Caco-2 (cell line): Measurements from ENCODE around the gene ADAP2. TPM values are rescaled to one million over a fixed set of nuclear protein-coding genes. Genes with fewer than 3 reads are reported as not detected.

Experiments used
- BruUV-seq: library from RNA; stranded (reverse); fragments of 400-500 nt; replicated peaks from 2 replicates; lab custom pipeline; 2021; lab: Mats Ljungman, UMichigan
- CTCF ChIA-PET: fragments of 300-600 bp; sonication (Branson Sonifier 250); formaldehyde crosslinking; loops from one replicate; lab custom pipeline; 2022; ENCODE audit warnings: antibody characterized with exemption; lab: Charles Lee
- POLR2A ChIA-PET: fragments of 300-600 bp; sonication (Branson Sonifier 250); formaldehyde crosslinking; loops from one replicate; lab custom pipeline; 2022; ENCODE audit warnings: antibody characterized with exemption; lab: Charles Lee
- DNase-seq, 2 experiments: peaks; one replicate each; pipeline versions ENCODE4 v3.0.0 to v3.0.0-alpha.2; 2020 to 2022
- H3K27me3 ChIP-seq: replicated peaks from 2 replicates; pipeline ENCODE4 v1.6.0; 2011; ENCODE audit warnings: low read length; ENCODE audit not compliant: control insufficient read depth, insufficient read depth
- H3K36me3 ChIP-seq: 2 replicates; pipeline ENCODE4 v1.5.1; 2011; ENCODE audit warnings: low read length; ENCODE audit not compliant: control insufficient read depth, insufficient read depth
- H3K4me1 ChIP-seq: fragments of 250-450 bp; sonication (Bioruptor Pico); 2 replicates; pipeline ENCODE4 v1.5.1; 2020; ENCODE audit warnings: mild to moderate bottlenecking
- H3K4me3 ChIP-seq: 2 replicates; pipeline ENCODE4 v1.5.1; 2011; ENCODE audit warnings: low read depth, mild to moderate bottlenecking, control low read depth, low read length
- H3K9me3 ChIP-seq: fragments of 250-450 bp; sonication (Bioruptor Pico); 2 replicates; pipeline ENCODE4 v1.5.1; 2020; ENCODE audit warnings: mild to moderate bottlenecking, moderate library complexity
- H3K27ac Mint-ChIP-seq: one replicate; pipeline ENCODE4 v1.8.0; 2022; ENCODE audit warnings: mixed read lengths; ENCODE audit not compliant: unreplicated experiment
- H3K27me3 Mint-ChIP-seq: one replicate; pipeline ENCODE4 v1.8.0; 2022; ENCODE audit warnings: mixed read lengths; ENCODE audit not compliant: insufficient read depth, unreplicated experiment
- H3K36me3 Mint-ChIP-seq: one replicate; pipeline ENCODE4 v1.8.0; 2022; ENCODE audit warnings: mild to moderate bottlenecking, mixed read lengths; ENCODE audit not compliant: insufficient read depth, unreplicated experiment
- H3K4me1 Mint-ChIP-seq: one replicate; pipeline ENCODE4 v1.8.0; 2022; ENCODE audit warnings: low read depth, mixed read lengths; ENCODE audit not compliant: unreplicated experiment
- H3K4me3 Mint-ChIP-seq: one replicate; pipeline ENCODE4 v1.8.0; 2022; ENCODE audit warnings: mild to moderate bottlenecking, moderate library complexity, mixed read lengths; ENCODE audit not compliant: unreplicated experiment
- H3K9me3 Mint-ChIP-seq: one replicate; pipeline ENCODE4 v1.8.0; 2022; ENCODE audit warnings: mixed read lengths; ENCODE audit not compliant: unreplicated experiment
- intact Hi-C: fragments of 100-400 bp; cut with micrococcal nuclease; formaldehyde crosslinking; loops from one replicate; pipeline ENCODE4 v1.10.0; 2022; ENCODE audit not compliant: unreplicated experiment
- total RNA-seq: library from RNA; stranded (reverse); gene quantifications from 2 replicates; pipeline ENCODE4 v1.2.3, GENCODE V29; 2022
- TF ChIP-seq, protein P1 (sequence below), 2 experiments: fragments of 200-600 bp in 1 of 2; IDR thresholded peaks; 1 replicate in 1 of 2; 2 replicates in 1 of 2; pipeline versions ENCODE4 v1.5.1 to v1.8.0; 2011 to 2022; ENCODE audit warnings: antibody characterized with exemption in 1 of 2, control low read depth in 1 of 2, inconsistent platforms in 1 of 2, low read depth in 1 of 2, low read length in 1 of 2, mild to moderate bottlenecking in 1 of 2, moderate library complexity in 1 of 2; ENCODE audit not compliant: insufficient read depth in 1 of 2, severe bottlenecking in 1 of 2, unreplicated experiment in 1 of 2

The ADAP2 gene
- total RNA-seq, 1 experiment from 2014 or later: 3.1 TPM

DNA sequence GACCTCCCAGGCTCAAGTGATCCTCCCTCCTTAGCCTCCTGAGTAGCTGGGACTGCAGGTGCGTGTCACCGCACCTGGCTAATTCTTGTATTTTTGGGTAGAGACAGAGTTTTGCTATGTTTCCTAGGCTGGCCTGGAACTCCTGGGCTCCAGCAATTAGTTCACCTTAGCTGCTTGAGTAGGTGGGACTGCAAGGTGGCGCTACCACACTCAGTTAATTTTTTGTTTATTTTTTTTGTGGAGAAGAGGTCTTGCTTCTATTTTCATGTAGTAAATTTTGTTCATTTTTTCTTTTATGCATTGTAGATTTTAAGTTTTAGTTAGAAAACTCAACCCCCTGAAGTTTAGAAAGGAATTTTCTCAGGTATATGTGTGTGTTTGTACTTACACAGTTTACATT is 70.8 kb downstream of the ADAP2 start:
- H3K4me1 Mint-ChIP-seq: peaks cover 7% of the 10 kb centered on the region

DNA sequence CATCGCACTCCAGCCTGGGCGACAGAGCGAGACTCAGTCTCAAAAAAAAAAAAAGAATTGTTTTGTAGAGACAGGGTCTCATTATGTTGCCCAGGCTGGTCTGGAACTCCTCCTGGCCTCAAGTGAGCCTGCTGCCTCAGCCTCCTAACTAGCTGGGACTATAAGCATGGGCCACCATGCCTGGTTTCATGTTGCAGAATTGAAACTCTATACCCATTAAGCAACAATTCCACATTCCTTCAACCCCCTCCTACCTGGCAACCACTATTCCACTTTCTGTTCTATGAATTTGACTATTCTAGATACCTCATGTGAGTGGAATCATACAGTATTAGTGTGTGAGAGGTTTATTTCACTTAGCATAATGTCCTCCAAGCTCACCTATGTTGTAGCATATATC is 73.6 kb downstream of the ADAP2 start:
- no TSS peak for BruUV-seq
- peaks cover 7% of the 10 kb centered on the region for H3K4me1 Mint-ChIP-seq
- H3K36me3 ChIP-seq: no peaks in the 10 kb centered on the region
- H3K27me3 Mint-ChIP-seq: no peaks in the 10 kb centered on the region
- no peaks in the 10 kb centered on the region for H3K36me3 Mint-ChIP-seq
- POLR2A ChIA-PET: no interaction called here
- H3K4me1 ChIP-seq: peaks cover 10% of the 10 kb centered on the region
- TF ChIP-seq, protein P1, sequence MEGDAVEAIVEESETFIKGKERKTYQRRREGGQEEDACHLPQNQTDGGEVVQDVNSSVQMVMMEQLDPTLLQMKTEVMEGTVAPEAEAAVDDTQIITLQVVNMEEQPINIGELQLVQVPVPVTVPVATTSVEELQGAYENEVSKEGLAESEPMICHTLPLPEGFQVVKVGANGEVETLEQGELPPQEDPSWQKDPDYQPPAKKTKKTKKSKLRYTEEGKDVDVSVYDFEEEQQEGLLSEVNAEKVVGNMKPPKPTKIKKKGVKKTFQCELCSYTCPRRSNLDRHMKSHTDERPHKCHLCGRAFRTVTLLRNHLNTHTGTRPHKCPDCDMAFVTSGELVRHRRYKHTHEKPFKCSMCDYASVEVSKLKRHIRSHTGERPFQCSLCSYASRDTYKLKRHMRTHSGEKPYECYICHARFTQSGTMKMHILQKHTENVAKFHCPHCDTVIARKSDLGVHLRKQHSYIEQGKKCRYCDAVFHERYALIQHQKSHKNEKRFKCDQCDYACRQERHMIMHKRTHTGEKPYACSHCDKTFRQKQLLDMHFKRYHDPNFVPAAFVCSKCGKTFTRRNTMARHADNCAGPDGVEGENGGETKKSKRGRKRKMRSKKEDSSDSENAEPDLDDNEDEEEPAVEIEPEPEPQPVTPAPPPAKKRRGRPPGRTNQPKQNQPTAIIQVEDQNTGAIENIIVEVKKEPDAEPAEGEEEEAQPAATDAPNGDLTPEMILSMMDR (IDR thresholded peaks at IDR 0.05; ENCODE audit: insufficient read depth in 1 of 2, low read depth in 1 of 2, low read length in 1 of 2, severe bottlenecking in 1 of 2, unreplicated experiment in 1 of 2): no peak
- no peak for DNase-seq
- H3K27me3 ChIP-seq: no peaks in the 10 kb centered on the region
- intact Hi-C loops: loop anchor here (10.0 kb wide), 1 partner anchor 51 kb away; no protein-coding TSS in a partner anchor
- H3K4me3 Mint-ChIP-seq: no peak overlapping the region
- H3K9me3 ChIP-seq: no peaks in the 10 kb centered on the region
- H3K9me3 Mint-ChIP-seq: no peaks in the 10 kb centered on the region
- no peak overlapping the region for H3K27ac Mint-ChIP-seq
- H3K4me3 ChIP-seq: no peak overlapping the region
- CTCF ChIA-PET: no interaction called here

More for the DNA sequence above, 70.8 kb downstream of the ADAP2 start:
- H3K9me3 ChIP-seq: no peaks in the 10 kb centered on the region
- Mint-ChIP-seq H3K27me3 (no peaks in the 10 kb centered on the region), H3K36me3 (no peaks in the 10 kb centered on the region), H3K27ac (no peak overlapping the region), H3K9me3 (no peaks in the 10 kb centered on the region), H3K4me3 (no peak overlapping the region)
- intact Hi-C loops: loop anchor here (10.0 kb wide), 1 partner anchor 48 kb away; no protein-coding TSS in a partner anchor
- H3K36me3 ChIP-seq: no peaks in the 10 kb centered on the region
- H3K4me3 ChIP-seq: no peak overlapping the region
- CTCF ChIA-PET: no interaction called here
- H3K4me1 ChIP-seq: peaks cover 10% of the 10 kb centered on the region
- no peak for DNase-seq
- BruUV-seq: no TSS peak
- TF ChIP-seq, protein P1 (IDR thresholded peaks at IDR 0.05; ENCODE audit: insufficient read depth in 1 of 2, low read depth in 1 of 2, low read length in 1 of 2, severe bottlenecking in 1 of 2, unreplicated experiment in 1 of 2): no peak
- POLR2A ChIA-PET: no interaction called here
- H3K27me3 ChIP-seq: no peaks in the 10 kb centered on the region

DNA sequence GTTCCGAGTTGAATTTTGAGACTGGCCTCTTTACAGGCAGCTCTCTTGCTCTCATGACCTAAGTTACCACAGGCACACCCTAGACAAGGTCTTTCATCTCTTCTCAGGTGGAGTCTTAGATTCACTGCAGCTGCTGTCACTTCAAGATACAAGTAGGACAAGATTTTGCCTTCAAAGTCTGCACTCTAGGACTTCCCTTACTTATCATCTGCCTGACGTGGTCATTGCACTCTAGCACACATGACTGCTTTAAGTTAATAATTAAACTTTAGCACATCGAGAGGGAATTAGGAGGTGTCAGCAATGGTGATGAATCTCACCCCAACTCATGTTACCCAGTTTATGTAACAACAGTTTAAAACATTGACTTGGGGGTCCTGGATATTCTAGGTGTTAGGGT is 74.7 kb downstream of the ADAP2 start:
- Mint-ChIP-seq H3K27me3 (no peaks in the 10 kb centered on the region), H3K9me3 (no peaks in the 10 kb centered on the region), H3K36me3 (no peaks in the 10 kb centered on the region), H3K4me3 (no peak overlapping the region), H3K27ac (no peak overlapping the region), H3K4me1 (peaks cover 7% of the 10 kb centered on the region)
- H3K36me3 ChIP-seq: no peaks in the 10 kb centered on the region
- DNase-seq: peak; percentile 30 to 45
- intact Hi-C loops: loop anchor here (10.0 kb wide), 1 partner anchor 52 kb away; no protein-coding TSS in a partner anchor
- TF ChIP-seq, protein P1 (IDR thresholded peaks at IDR 0.05; ENCODE audit: insufficient read depth in 1 of 2, low read depth in 1 of 2, low read length in 1 of 2, severe bottlenecking in 1 of 2, unreplicated experiment in 1 of 2): no peak
- POLR2A ChIA-PET: no interaction called here
- H3K9me3 ChIP-seq: no peaks in the 10 kb centered on the region
- CTCF ChIA-PET: no interaction called here
- H3K4me1 ChIP-seq: peaks cover 10% of the 10 kb centered on the region
- no peaks in the 10 kb centered on the region for H3K27me3 ChIP-seq
- no TSS peak for BruUV-seq
- H3K4me3 ChIP-seq: no peak overlapping the region
